H1 (cell line): ENCODE measurements around the gene NDUFAF3. TPM values are rescaled to one million over a fixed set of nuclear protein-coding genes. Genes with fewer than 3 reads are reported as not detected.

Source experiments
- CTCF ChIA-PET: fragments of 300-600 bp; sonication (Branson Sonifier 250); formaldehyde crosslinking; loops from one replicate; lab custom pipeline; 2021; ENCODE audit not compliant: partially characterized antibody; lab: Charles Lee
- POLR2A ChIA-PET: fragments of 300-600 bp; sonication (Branson Sonifier 250); formaldehyde crosslinking; loops from one replicate; lab custom pipeline; 2021; ENCODE audit warnings: inconsistent platforms; ENCODE audit not compliant: partially characterized antibody; lab: Charles Lee
- DNase-seq, 2 experiments: peaks; one replicate each; pipeline versions ENCODE4 v3.0.0 to v3.0.0-alpha.2; 2010 to 2022; ENCODE audit warnings: low spot score in 2 of 2, low read depth in 1 of 2, mixed read lengths in 1 of 2
- FAIRE-seq: peaks from 2 replicates; lab custom pipeline; 2011; peaks lifted over from hg19 to GRCh38; lab: Jason Lieb, UNC
- H2AFZ ChIP-seq: 2 replicates; pipeline ENCODE4 v1.8.1; 2012; ENCODE audit warnings: low read length, inconsistent platforms
- H2AK5ac ChIP-seq: 2 replicates; pipeline ENCODE4 v1.6.1; 2013; ENCODE audit warnings: low read depth, low read length
- H2BK120ac ChIP-seq: replicated peaks from 2 replicates; pipeline ENCODE3; 2013; ENCODE audit warnings: low read depth, low read length, inconsistent platforms
- H2BK12ac ChIP-seq: 2 replicates; pipeline ENCODE4 v1.6.1; 2013; ENCODE audit warnings: low read depth, low read length
- H2BK15ac ChIP-seq: 2 replicates; pipeline ENCODE4 v1.6.1; 2013; ENCODE audit warnings: low read length
- H2BK20ac ChIP-seq: 2 replicates; pipeline ENCODE4 v1.6.1; 2013; ENCODE audit warnings: low read length
- H2BK5ac ChIP-seq: 2 replicates; pipeline ENCODE4 v1.6.1; 2013; ENCODE audit warnings: low read depth, low read length
- H3K14ac ChIP-seq: 2 replicates; pipeline ENCODE4 v1.6.1; 2013; ENCODE audit warnings: inconsistent platforms; ENCODE audit not compliant: insufficient read length
- H3K18ac ChIP-seq: 2 replicates; pipeline ENCODE4 v1.6.1; 2013; ENCODE audit warnings: low read length; ENCODE audit errors: extremely low read depth
- H3K23ac ChIP-seq: 2 replicates; pipeline ENCODE4 v1.6.1; 2013; ENCODE audit warnings: inconsistent platforms; ENCODE audit not compliant: insufficient read length
- H3K23me2 ChIP-seq: 2 replicates; pipeline ENCODE4 v1.6.1; 2013; ENCODE audit warnings: low read depth, low read length
- H3K27ac ChIP-seq: 2 replicates; pipeline ENCODE4 v1.6.1; 2011; ENCODE audit warnings: low read depth, low read length, inconsistent platforms
- H3K27me3 ChIP-seq, 4 experiments: replicated peaks in 1 of 4; 1 replicate in 1 of 4; 2 replicates in 3 of 4; pipeline versions ENCODE4 v1.6.1 to v1.8.1; 2011 to 2013; ENCODE audit warnings: low read length in 3 of 4, mild to moderate bottlenecking in 3 of 4, inconsistent platforms in 2 of 4, mixed read lengths in 2 of 4, moderate library complexity in 1 of 4; ENCODE audit not compliant: control insufficient read depth in 3 of 4, insufficient read depth in 3 of 4; ENCODE audit errors: extremely low read depth in 1 of 4
- H3K36me3 ChIP-seq, 4 experiments: 2 replicates each; pipeline versions ENCODE4 v1.6.1 to v1.8.1; 2011 to 2013; ENCODE audit warnings: mild to moderate bottlenecking in 4 of 4, low read length in 3 of 4, moderate library complexity in 2 of 4, control low read depth in 1 of 4, inconsistent platforms in 1 of 4; ENCODE audit not compliant: insufficient read depth in 4 of 4, control insufficient read depth in 2 of 4
- H3K4ac ChIP-seq: replicated peaks from 2 replicates; pipeline ENCODE3; 2013; ENCODE audit warnings: low read length, low read depth, mixed read lengths, inconsistent platforms; ENCODE audit not compliant: insufficient read length
- H3K4me1 ChIP-seq, 4 experiments: replicated peaks in 1 of 4; 1 replicate in 1 of 4; 2 replicates in 3 of 4; pipeline versions ENCODE4 v1.6.1 to v1.8.1; 2011 to 2013; ENCODE audit warnings: low read length in 3 of 4, inconsistent platforms in 2 of 4, mixed read lengths in 1 of 4; ENCODE audit not compliant: insufficient read depth in 4 of 4, control insufficient read depth in 3 of 4
- H3K4me2 ChIP-seq, 2 experiments: 2 replicates each; pipeline versions ENCODE4 v1.6.1 to v1.8.1; 2011 to 2013; ENCODE audit warnings: low read depth in 2 of 2, low read length in 2 of 2, control low read depth in 1 of 2, inconsistent platforms in 1 of 2, mild to moderate bottlenecking in 1 of 2; ENCODE audit not compliant: insufficient read depth in 1 of 2
- H3K4me3 ChIP-seq, 4 experiments: fragments of 200-600, 300-600 bp in 1 of 4; sonication (generic), shearing (Covaris generic), sonication (Bioruptor Twin) in 1 of 4; 2 replicates each; pipeline versions ENCODE4 v1.5.1 to v1.8.1; 2011 to 2016; ENCODE audit warnings: low read length in 4 of 4, low read depth in 3 of 4, control low read depth in 2 of 4, inconsistent platforms in 2 of 4, mild to moderate bottlenecking in 2 of 4, mixed read lengths in 1 of 4, moderate library complexity in 1 of 4; ENCODE audit not compliant: insufficient read depth in 2 of 4; ENCODE audit errors: extremely low read depth in 1 of 4
- H3K56ac ChIP-seq: replicated peaks from 2 replicates; pipeline ENCODE3; 2013; ENCODE audit warnings: low read depth, mild to moderate bottlenecking, mixed read lengths, low read length, inconsistent platforms; ENCODE audit not compliant: insufficient read length
- H3K79me1 ChIP-seq: 2 replicates; pipeline ENCODE4 v1.6.1; 2013; ENCODE audit warnings: low read depth, low read length, control low read depth
- H3K79me2 ChIP-seq, 2 experiments: 2 replicates each; pipeline versions ENCODE4 v1.6.1 to v1.8.1; 2012 to 2013; ENCODE audit warnings: low read length in 2 of 2, mild to moderate bottlenecking in 2 of 2, inconsistent platforms in 1 of 2; ENCODE audit not compliant: insufficient read depth in 2 of 2, control insufficient read depth in 1 of 2
- H3K9ac ChIP-seq, 4 experiments: replicated peaks in 1 of 4; 1 replicate in 1 of 4; 2 replicates in 3 of 4; pipeline versions ENCODE4 v1.6.1 to v1.8.1; 2011 to 2013; ENCODE audit warnings: low read depth in 3 of 4, low read length in 3 of 4, control low read depth in 2 of 4, mild to moderate bottlenecking in 2 of 4, moderate library complexity in 2 of 4, inconsistent platforms in 1 of 4; ENCODE audit errors: extremely low read depth in 1 of 4
- H3K9me3 ChIP-seq, 2 experiments: 2 replicates each; pipeline versions ENCODE4 v1.6.1 to v1.8.1; 2012 to 2013; ENCODE audit warnings: mild to moderate bottlenecking in 2 of 2, moderate library complexity in 2 of 2, control low read depth in 1 of 2, inconsistent platforms in 1 of 2, low read depth in 1 of 2, low read length in 1 of 2, mixed read lengths in 1 of 2; ENCODE audit not compliant: insufficient read depth in 2 of 2
- H4K20me1 ChIP-seq, 2 experiments: replicated peaks in 1 of 2; 2 replicates each; pipeline versions ENCODE3 to v1.8.1; 2011 to 2013; ENCODE audit warnings: inconsistent platforms in 2 of 2, low read length in 2 of 2, mild to moderate bottlenecking in 1 of 2; ENCODE audit not compliant: insufficient read depth in 2 of 2, control insufficient read depth in 1 of 2
- H4K5ac ChIP-seq: 2 replicates; pipeline ENCODE4 v1.6.1; 2013; ENCODE audit warnings: low read length, low read depth, mixed read lengths, inconsistent platforms; ENCODE audit not compliant: insufficient read length
- H4K8ac ChIP-seq: 2 replicates; pipeline ENCODE4 v1.8.0; 2013; ENCODE audit warnings: mild to moderate bottlenecking, moderate library complexity, low read length, inconsistent platforms; ENCODE audit not compliant: insufficient read depth; ENCODE audit errors: extremely low read depth
- H4K91ac ChIP-seq: replicated peaks from 2 replicates; pipeline ENCODE3; 2013; ENCODE audit warnings: low read length, mixed read lengths, inconsistent platforms; ENCODE audit not compliant: insufficient read length
- ATF2 ChIP-seq: IDR thresholded peaks from 2 replicates; pipeline ENCODE4 v1.6.1; 2012; ENCODE audit warnings: low read length, inconsistent platforms
- BRCA1 ChIP-seq: IDR thresholded peaks from 2 replicates; pipeline ENCODE4 v1.6.1; 2012; ENCODE audit warnings: low read depth, low read length, improper control_type of control experiment
- CEBPB ChIP-seq: IDR thresholded peaks from 2 replicates; pipeline ENCODE4 v1.6.1; 2012; ENCODE audit warnings: low read depth, low read length
- CHD1 ChIP-seq: IDR thresholded peaks from 2 replicates; pipeline ENCODE4 v1.6.1; 2012; ENCODE audit warnings: low read depth, low read length, improper control_type of control experiment
- CHD2 ChIP-seq: IDR thresholded peaks from 2 replicates; pipeline ENCODE4 v1.6.1; 2012; ENCODE audit warnings: low read length, improper control_type of control experiment
- HDAC2 ChIP-seq, 2 experiments: fragments of 300-600 bp in 1 of 2; sonication (generic) in 1 of 2; IDR thresholded peaks; 2 replicates each; pipeline ENCODE4 v1.6.1; 2011 to 2012; ENCODE audit warnings: low read depth in 2 of 2, low read length in 2 of 2, mild to moderate bottlenecking in 2 of 2, moderate library complexity in 2 of 2, borderline replicate concordance in 1 of 2, inconsistent platforms in 1 of 2
- PHF8 ChIP-seq: fragments of 200-600 bp; sonication (generic); conservative IDR thresholded peaks from 2 replicates; pipeline ENCODE4 v1.7.1; 2012; ENCODE audit warnings: low read depth, mild to moderate bottlenecking, inconsistent platforms, low read length, moderate library complexity
- POLR2A ChIP-seq, 2 experiments: IDR thresholded peaks; 1 replicate in 1 of 2; 2 replicates in 1 of 2; pipeline ENCODE4 v1.6.1; 2011; ENCODE audit warnings: low read depth in 2 of 2, low read length in 2 of 2, mild to moderate bottlenecking in 2 of 2; ENCODE audit errors: control extremely low read depth in 1 of 2
- RBBP5 ChIP-seq: IDR thresholded peaks from 2 replicates; pipeline ENCODE4 v1.7.1; 2012; ENCODE audit warnings: low read depth, mild to moderate bottlenecking, inconsistent platforms, low read length, moderate library complexity, borderline replicate concordance
- SP1 ChIP-seq: IDR thresholded peaks from 2 replicates; pipeline ENCODE4 v1.6.1; 2011; ENCODE audit warnings: low read depth, low read length
- WGBS, 2 experiments: shearing (Covaris generic) in 1 of 2; methylation state at CpG; one replicate each; pipeline versions ENCODE4 v1.1.6 to v1.1.7; 2013 to 2015; ENCODE audit warnings: low lambda C conversion rate in 2 of 2, mixed read lengths in 2 of 2, inconsistent platforms in 1 of 2, low coverage in 1 of 2, missing lambda C conversion rate in 1 of 2; ENCODE audit not compliant: insufficient replicate concordance in 2 of 2, insufficient coverage in 1 of 2, insufficient read length in 1 of 2; ENCODE audit errors: extremely low coverage in 1 of 2, missing lambda C conversion rate in 1 of 2; 5-methylcytosine and 5-hydroxymethylcytosine counted together
- polyA plus RNA-seq, 7 experiments: library from polyadenylated mRNA; depleted of rRNA in 3 of 7; stranded (reverse) in 5 of 7; unstranded in 2 of 7; fragments of >200 nt in 5 of 7; fragments of 200-250 nt in 2 of 7; gene quantifications; 1 replicate in 5 of 7; 2 replicates in 1 of 7; 4 replicates in 1 of 7; pipeline versions ENCODE4 v1.2.1 to v1.2.3, GENCODE V29; 2011 to 2013; ENCODE audit warnings: missing spikeins in 2 of 7, mixed read lengths in 2 of 7
- total RNA-seq: library from RNA; stranded (reverse); fragmentation: NEBNext Ultra II Directional; extraction: Animal tissue kit (Norgen Biotek cat#: 25700); gene quantifications from 2 replicates; pipeline ENCODE4 v1.2.1, GENCODE V29; 2021

Gene NDUFAF3
- total and polyA plus RNA-seq, 2 of the 8 experiments (the other 6 are each of a cell fraction or from before 2014, with no cell fraction given): 27.8 to 45.5 TPM

- Histone ChIP-seq H4K20me1 (peaks cover 13 to 21% of the 10 kb centered on the region in 2 experiments), H4K8ac (peak within 1 kb of the TSS; percentile 100), H3K56ac (peak within 1 kb of the TSS; percentile 95), H3K27ac (peak within 1 kb of the TSS; percentile 99), H2BK120ac (peak within 1 kb of the TSS; percentile 48), H3K4me3 (peak within 1 kb of the TSS; percentile 66 to 94 (median 92)), H3K4ac (peak within 1 kb of the TSS; percentile 100), H3K4me1 (peaks cover 0 to 12% (median 6%) of the 10 kb centered on the region in 4 experiments; a peak in 5 of 7 replicates), H3K9me3 (no peaks in the 10 kb centered on the region), H3K79me1 (peaks cover 14% of the 10 kb centered on the region), H2AK5ac (peak within 1 kb of the TSS; percentile 79), H2BK5ac (peak within 1 kb of the TSS; percentile 99), H3K18ac (peak within 1 kb of the TSS; percentile 98), H2AFZ (no peak within 1 kb of the TSS; the same call in 1 of the 2 replicates), H3K23me2 (peaks cover 14% of the 10 kb centered on the region), H2BK20ac (no peak within 1 kb of the TSS), H3K23ac (no peak within 1 kb of the TSS), H3K27me3 (no peaks in the 10 kb centered on the region), H3K79me2 (peaks cover 11 to 40% of the 10 kb centered on the region in 2 experiments), H3K14ac (no peak within 1 kb of the TSS), H4K91ac (peak within 1 kb of the TSS; percentile 99), H3K9ac (peak within 1 kb of the TSS; percentile 91 to 99 (median 98)), H3K36me3 (peaks cover 4 to 15% (median 9%) of the 10 kb centered on the region in 4 experiments), H2BK15ac (no peak within 1 kb of the TSS), H3K4me2 (peak within 1 kb of the TSS; percentile 95 to 98), H4K5ac (peak within 1 kb of the TSS; percentile 97), H2BK12ac (peak within 1 kb of the TSS; percentile 84; the same call in 1 of the 2 replicates)
- FAIRE-seq (peak; percentile 75), DNase-seq (peak; percentile 96)
- ChIA-PET POLR2A (interaction anchor here (0.7 to 38.8 kb wide), 32 partner anchors 5 to 868 kb away, joined by 3 to 1518 read pairs (median 4); partner anchors contain the start of genes ARIH2, CCDC51, CELSR3 and DAG1), CTCF (interaction anchor here (0.8 to 24.3 kb wide), 7 partner anchors 8 to 372 kb away, joined by 3 to 467 read pairs (median 6); partner anchors contain the start of genes NDUFAF3, P4HTM and SLC26A6)
- 1% methylated on average over 55 of the region's 65 CpGs; no CpG with 5 or more reads in 1 of the 2 experiments for WGBS, 2 experiments
- 0 out of 4 replicates have a peak, but pooled peaks of 1 of the 2 experiments have one; percentile 43 for TF ChIP-seq HDAC2 (IDR thresholded peaks at IDR 0.05; ENCODE audit: borderline replicate concordance in 1 of 2, low read depth in 2 of 2, low read length in 2 of 2)
- no peak for TF ChIP-seq RBBP5
- TF ChIP-seq BRCA1: peak; percentile 90
- peak in 1 of 2 experiments; percentile 95; a peak in 2 of 3 replicates for TF ChIP-seq POLR2A (IDR thresholded peaks at IDR 0.05; ENCODE audit: control extremely low read depth in 1 of 2, low read depth in 2 of 2, low read length in 2 of 2)
- TF ChIP-seq CHD2: peak; percentile 98
- peak; percentile 32; the same call in 1 of the 2 replicates for TF ChIP-seq CHD1
- peak; percentile 93 for TF ChIP-seq ATF2
- TF ChIP-seq CEBPB: no peak
- peak; percentile 94 for TF ChIP-seq SP1
- peak; percentile 95 for TF ChIP-seq PHF8
Observed at GRCh38 chr3:49007068-49007770, 14.7 kb upstream of the NDUFAF3 start, which contains the start of gene WDR6. Gene WDR6 (plus strand): TSS chr3:49007391. CDS start chr3:49007432, 41 bp downstream.
